Measurements from ENCODE around the gene ORM1.
"Not testable (repeated sequence)": the region's sequence is repeated elsewhere in the genome, so short reads cannot be mapped to it uniquely, and the experiment has no call there.

The ORM1 gene

GRCh38 chr9:114322831-114323531, at the start of gene ORM1:
Gene ORM1 (plus strand): TSS chr9:114323098. CDS start chr9:114323134, 36 bp downstream.
- DNase-seq (ENCODE audit: low read depth, low spot score): not testable (repeated sequence)

- no peak for DNase-seq (ENCODE audit: low read depth, low spot score)
Measured at GRCh38 chr9:114273461-114273881, 49.4 kb upstream of the ORM1 start.

- DNase-seq (ENCODE audit: low read depth, low spot score): no peak
Measured at GRCh38 chr9:114274217-114274616, 48.7 kb upstream of the ORM1 start.

GRCh38 chr9:114275246-114276004, 47.5 kb upstream of the ORM1 start:
- DNase-seq (ENCODE audit: low read depth, low spot score): no peak

- DNase-seq (ENCODE audit: low read depth, low spot score): no peak
Measured at GRCh38 chr9:114276908-114277821, 45.7 kb upstream of the ORM1 start.

- no peak for DNase-seq (ENCODE audit: low read depth, low spot score)
Measured at GRCh38 chr9:114278356-114278755, 44.5 kb upstream of the ORM1 start.

- DNase-seq (ENCODE audit: low read depth, low spot score): no peak
Measured at GRCh38 chr9:114278881-114279570, 43.9 kb upstream of the ORM1 start.

- no peak for DNase-seq (ENCODE audit: low read depth, low spot score)
Measured at GRCh38 chr9:114279693-114280092, 43.2 kb upstream of the ORM1 start.

GRCh38 chr9:114280636-114281472, 42.0 kb upstream of the ORM1 start:
- DNase-seq (ENCODE audit: low read depth, low spot score): no peak

- no peak for DNase-seq (ENCODE audit: low read depth, low spot score)
Measured at GRCh38 chr9:114281473-114282103, 41.3 kb upstream of the ORM1 start.

GRCh38 chr9:114282104-114282485, 40.8 kb upstream of the ORM1 start:
- DNase-seq (ENCODE audit: low read depth, low spot score): no peak

GRCh38 chr9:114282507-114282906, 40.4 kb upstream of the ORM1 start:
- no peak for DNase-seq (ENCODE audit: low read depth, low spot score)

GRCh38 chr9:114282926-114283325, 40.0 kb upstream of the ORM1 start:
- no peak for DNase-seq (ENCODE audit: low read depth, low spot score)

GRCh38 chr9:114283551-114284111, 39.3 kb upstream of the ORM1 start:
- DNase-seq (ENCODE audit: low read depth, low spot score): no peak

- no peak for DNase-seq (ENCODE audit: low read depth, low spot score)
Measured at GRCh38 chr9:114284316-114285060, 38.4 kb upstream of the ORM1 start.

GRCh38 chr9:114285166-114285867, 37.6 kb upstream of the ORM1 start:
- no peak for DNase-seq (ENCODE audit: low read depth, low spot score)

- no peak for DNase-seq (ENCODE audit: low read depth, low spot score)
Measured at GRCh38 chr9:114286146-114286679, 36.7 kb upstream of the ORM1 start.
